Left ventricle myocardium inferior (tissue), 1 donor: ENCODE measurements around the gene DNM1. TPM values are rescaled to one million over a fixed set of nuclear protein-coding genes. Genes with fewer than 3 reads are reported as not detected.

Experiments used
- DNase-seq: peaks from one replicate; pipeline ENCODE4 v3.0.0-alpha.2; 2020
- H3K27ac ChIP-seq: fragments of 200-600 bp; replicated peaks from 2 replicates; pipeline ENCODE4 v1.8.0; 2021
- H3K27me3 ChIP-seq: fragments of 200-600 bp; 2 replicates; pipeline ENCODE4 v1.8.0; 2021; ENCODE audit warnings: low read depth
- H3K36me3 ChIP-seq: fragments of 200-600 bp; 2 replicates; pipeline ENCODE4 v1.8.0; 2021
- H3K4me1 ChIP-seq: fragments of 200-600 bp; 2 replicates; pipeline ENCODE4 v1.8.0; 2021
- H3K4me3 ChIP-seq: fragments of 200-600 bp; 2 replicates; pipeline ENCODE4 v1.8.0; 2021; ENCODE audit warnings: mild to moderate bottlenecking, moderate library complexity
- H3K9me3 ChIP-seq: fragments of 200-600 bp; replicated peaks from 2 replicates; pipeline ENCODE4 v1.8.0; 2021
- CTCF ChIP-seq: fragments of 200-600 bp; IDR thresholded peaks from 2 replicates; pipeline ENCODE4 v1.8.0; 2021; ENCODE audit warnings: antibody characterized with exemption, mild to moderate bottlenecking, borderline replicate concordance
- intact Hi-C: fragments of 100-400 bp; cut with micrococcal nuclease; formaldehyde crosslinking; loops from one replicate; pipeline ENCODE4 v1.11.0; 2022
- total RNA-seq: library from RNA; stranded (reverse); fragmentation: NEBNext Ultra II Directional; extraction: Animal tissue kit (Norgen Biotek cat#: 25700); gene quantifications from one replicate; pipeline ENCODE4 v1.2.1, GENCODE V29; 2021
- donor health status: DM: no; HTN: yes; CAD: no; lungs with severe emphysema.

The DNM1 gene
- total RNA-seq, 1 donor from 2014 or later, result 4.9 TPM

GRCh38 chr9:128192601-128193371 is 10.4 kb upstream of the DNM1 start:
- H3K4me1 ChIP-seq, result peaks cover 33% of the 10 kb centered on the region
- no peaks in the 10 kb centered on the region for H3K27me3 ChIP-seq
- intact Hi-C loops, result no loop called here
- peaks cover 20% of the 10 kb centered on the region for H3K36me3 ChIP-seq
- no peaks in the 10 kb centered on the region for H3K9me3 ChIP-seq
- DNase-seq, result peak; percentile 61
- peak overlapping the region; percentile 80 for H3K4me3 ChIP-seq
- no peak for TF ChIP-seq CTCF
- H3K27ac ChIP-seq, result peak overlapping the region; percentile 89

- no peak for TF ChIP-seq CTCF
- Histone ChIP-seq H3K4me1 (peaks cover 33% of the 10 kb centered on the region), H3K27ac (peak overlapping the region; percentile 89), H3K36me3 (peaks cover 14% of the 10 kb centered on the region), H3K9me3 (no peaks in the 10 kb centered on the region), H3K27me3 (no peaks in the 10 kb centered on the region), H3K4me3 (peak overlapping the region; percentile 80)
- no peak for DNase-seq
- intact Hi-C loops, result no loop called here
Measured at GRCh38 chr9:128193469-128194096, 9.6 kb upstream of the DNM1 start.

- TF ChIP-seq CTCF, result no peak
- no peaks in the 10 kb centered on the region for H3K36me3 ChIP-seq
- H3K4me3 ChIP-seq, result no peak overlapping the region
- intact Hi-C loops, result no loop called here
- peaks cover 11% of the 10 kb centered on the region for H3K4me1 ChIP-seq
- no peak overlapping the region for H3K27ac ChIP-seq
- no peak for DNase-seq
- H3K27me3 ChIP-seq, result peaks cover 25% of the 10 kb centered on the region
- H3K9me3 ChIP-seq, result no peaks in the 10 kb centered on the region
Measured at GRCh38 chr9:128201441-128202369, 1.5 kb upstream of the DNM1 start.

GRCh38 chr9:128202648-128203023 is 543 bp upstream of the DNM1 start:
- Histone ChIP-seq H3K27me3 (peaks cover 25% of the 10 kb centered on the region), H3K9me3 (no peaks in the 10 kb centered on the region), H3K27ac (no peak overlapping the region), H3K4me3 (peak overlapping the region; percentile 78), H3K4me1 (peaks cover 11% of the 10 kb centered on the region), H3K36me3 (no peaks in the 10 kb centered on the region)
- no peak for DNase-seq
- intact Hi-C loops, result no loop called here
- no peak for TF ChIP-seq CTCF

- Histone ChIP-seq H3K9me3 (no peaks in the 10 kb centered on the region), H3K27me3 (peaks cover 25% of the 10 kb centered on the region), H3K4me1 (peaks cover 11% of the 10 kb centered on the region), H3K36me3 (no peaks in the 10 kb centered on the region), H3K4me3 (peak overlapping the region; percentile 78), H3K27ac (peak overlapping the region; percentile 62)
- no peak for TF ChIP-seq CTCF
- peak; percentile 34 for DNase-seq
- intact Hi-C loops, result no loop called here
Measured at GRCh38 chr9:128203707-128204551, 750 bp downstream of the DNM1 start.
